ENCODE measurements around the gene FDX2.
"Not testable (repeated sequence)": the region's sequence is repeated elsewhere in the genome, so short reads cannot be mapped to it uniquely, and the experiment has no call there.

Gene FDX2

GRCh38 chr19:10283301-10284064, 32.3 kb downstream of the FDX2 start:
- DNase-seq: no peak

GRCh38 chr19:10282043-10282442, 33.8 kb downstream of the FDX2 start:
- not testable (repeated sequence) for DNase-seq

DNA sequence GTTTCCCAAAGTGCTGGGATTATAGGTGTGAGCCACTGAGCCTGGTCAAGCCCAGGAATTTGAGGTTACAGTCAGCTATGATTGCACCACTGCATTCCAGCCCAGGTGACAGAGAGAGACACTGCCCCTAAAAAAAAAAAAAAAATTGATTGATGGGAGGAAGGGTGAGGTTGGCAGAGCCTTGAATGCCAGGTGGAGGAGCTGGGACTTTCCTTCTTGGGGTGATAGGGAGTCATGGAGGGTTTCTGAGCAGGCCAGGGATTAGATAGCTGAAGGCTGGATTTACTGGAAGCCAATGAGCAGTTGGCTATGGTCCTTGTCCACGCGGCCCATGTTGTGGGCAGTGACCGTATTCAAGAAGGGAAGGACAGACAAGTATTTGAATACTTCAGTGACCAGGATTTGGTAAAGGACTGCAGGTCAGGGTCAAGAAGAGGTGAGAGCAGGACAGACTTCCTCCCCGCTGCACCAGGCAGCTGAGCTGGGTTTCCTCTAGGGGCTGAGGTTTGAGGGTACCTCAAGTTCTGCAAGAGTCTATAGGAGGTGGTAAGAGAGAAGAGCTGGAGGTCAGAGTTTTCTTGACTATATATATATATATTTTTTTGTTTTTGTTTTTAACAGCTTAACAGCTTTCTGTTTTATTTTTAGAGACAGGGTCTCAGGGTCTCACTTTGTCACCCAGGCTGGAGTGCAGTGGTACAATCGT, 35.9 kb downstream of the FDX2 start:
- no peak for DNase-seq

DNA sequence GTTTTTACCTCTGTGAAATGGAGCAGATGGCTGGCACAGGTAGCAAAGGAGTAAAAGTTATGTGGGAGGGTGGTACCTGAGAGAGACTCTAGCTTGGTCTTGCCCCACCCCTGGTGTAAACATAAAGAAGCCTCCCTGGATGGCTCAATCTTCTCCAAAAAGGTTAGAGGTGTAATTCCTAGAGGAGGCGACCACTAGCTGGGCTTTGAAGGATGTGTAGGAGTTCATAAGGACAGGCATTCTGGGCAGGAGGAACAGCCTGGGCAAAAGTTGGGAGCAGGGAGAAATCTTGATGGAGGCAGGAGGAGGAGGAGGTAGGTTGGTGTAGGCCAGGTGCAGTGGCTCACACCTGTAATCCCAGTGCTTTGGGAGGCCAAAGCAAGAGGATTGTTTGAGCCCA, 36.9 kb downstream of the FDX2 start:
- no peak for DNase-seq

GRCh38 chr19:10277795-10278589, 37.8 kb downstream of the FDX2 start:
- no peak for DNase-seq

DNA sequence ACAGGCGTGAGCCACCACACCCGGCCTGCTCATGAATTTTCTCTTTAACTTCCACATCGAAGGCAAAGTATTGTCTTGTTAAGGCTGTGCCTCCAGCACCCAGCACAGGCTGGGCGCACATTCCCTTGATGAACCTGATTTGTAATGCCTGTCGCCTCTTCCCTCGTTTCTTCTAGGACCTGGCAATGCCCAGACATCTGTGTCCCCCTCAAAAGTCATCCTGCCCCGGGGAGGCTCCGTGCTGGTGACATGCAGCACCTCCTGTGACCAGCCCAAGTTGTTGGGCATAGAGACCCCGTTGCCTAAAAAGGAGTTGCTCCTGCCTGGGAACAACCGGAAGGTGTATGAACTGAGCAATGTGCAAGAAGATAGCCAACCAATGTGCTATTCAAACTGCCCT, 41.2 kb downstream of the FDX2 start:
- DNase-seq: no peak

- DNase-seq: peak; percentile 77 to 80
Measured at GRCh38 chr19:10271543-10272086, 44.2 kb downstream of the FDX2 start.

DNA sequence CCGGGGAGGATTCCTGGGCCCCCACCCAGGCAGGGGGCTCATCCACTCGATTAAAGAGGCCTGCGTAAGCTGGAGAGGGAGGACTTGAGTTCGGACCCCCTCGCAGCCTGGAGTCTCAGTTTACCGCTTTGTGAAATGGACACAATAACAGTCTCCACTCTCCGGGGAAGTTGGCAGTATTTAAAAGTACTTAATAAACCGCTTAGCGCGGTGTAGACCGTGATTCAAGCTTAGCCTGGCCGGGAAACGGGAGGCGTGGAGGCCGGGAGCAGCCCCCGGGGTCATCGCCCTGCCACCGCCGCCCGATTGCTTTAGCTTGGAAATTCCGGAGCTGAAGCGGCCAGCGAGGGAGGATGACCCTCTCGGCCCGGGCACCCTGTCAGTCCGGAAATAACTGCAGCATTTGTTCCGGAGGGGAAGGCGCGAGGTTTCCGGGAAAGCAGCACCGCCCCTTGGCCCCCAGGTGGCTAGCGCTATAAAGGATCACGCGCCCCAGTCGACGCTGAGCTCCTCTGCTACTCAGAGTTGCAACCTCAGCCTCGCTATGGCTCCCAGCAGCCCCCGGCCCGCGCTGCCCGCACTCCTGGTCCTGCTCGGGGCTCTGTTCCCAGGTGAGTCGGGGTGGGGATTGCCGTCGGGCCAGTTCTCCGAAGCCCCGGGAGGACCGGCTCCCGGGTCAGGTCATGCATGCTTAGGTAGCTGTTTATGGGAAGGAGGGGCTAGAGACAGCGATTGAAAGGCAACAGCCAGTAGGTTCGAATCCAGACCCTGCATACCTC, 45.0 kb downstream of the FDX2 start, which contains the start of gene ICAM1:
ICAM1 (plus strand) TSS at position 505 of the 779 bp plus-strand sequence; CDS start at position 545, 40 bp downstream.
- DNase-seq: peak; percentile 91 to 92

- peak; percentile 87 to 90 for DNase-seq
Measured at GRCh38 chr19:10270180-10270615, 45.6 kb downstream of the FDX2 start.

DNA sequence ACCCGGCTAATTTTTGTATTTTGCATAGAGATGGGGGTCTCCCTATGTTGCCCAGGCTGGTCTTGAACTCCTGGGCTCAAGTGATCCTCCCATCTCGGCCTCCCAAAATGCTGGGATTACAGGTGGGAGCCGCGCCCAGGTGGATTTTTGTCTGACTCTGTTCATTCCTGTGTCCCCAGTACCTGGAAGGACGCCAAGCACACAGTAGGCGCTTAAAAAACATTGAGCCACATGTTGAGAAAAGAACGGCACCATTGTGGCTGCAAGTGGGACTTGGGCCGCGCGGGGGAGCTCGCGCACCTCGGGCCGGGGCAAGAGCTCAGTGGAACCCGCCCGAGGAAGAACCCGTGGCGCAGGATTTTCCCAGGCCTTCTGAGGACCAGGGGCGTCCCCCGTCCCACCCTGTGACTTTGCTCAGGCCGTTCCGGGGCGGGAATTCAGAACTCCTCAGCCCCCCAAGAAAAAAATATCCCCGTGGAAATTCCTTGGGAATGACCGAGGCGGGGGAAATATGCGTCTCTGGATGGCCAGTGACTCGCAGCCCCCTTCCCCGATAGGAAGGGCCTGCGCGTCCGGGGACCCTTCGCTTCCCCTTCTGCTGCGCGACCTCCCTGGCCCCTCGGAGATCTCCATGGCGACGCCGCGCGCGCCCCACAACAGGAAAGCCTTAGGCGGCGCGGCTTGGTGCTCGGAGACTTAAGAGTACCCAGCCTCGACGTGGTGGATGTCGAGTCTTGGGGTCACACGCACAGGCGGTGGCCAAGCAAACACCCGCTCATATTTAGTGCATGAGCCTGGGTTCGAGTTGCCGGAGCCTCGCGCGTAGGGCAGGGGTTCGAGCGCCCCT, 46.3 kb downstream of the FDX2 start:
- peak; percentile 88 to 91 for DNase-seq

- no peak for DNase-seq
Measured at GRCh38 chr19:10268071-10268470, 47.7 kb downstream of the FDX2 start.

- DNase-seq: no peak
Measured at GRCh38 chr19:10266706-10267105, 49.1 kb downstream of the FDX2 start.

GRCh38 chr19:10262771-10263170, 53.0 kb downstream of the FDX2 start:
- no peak for DNase-seq

DNA sequence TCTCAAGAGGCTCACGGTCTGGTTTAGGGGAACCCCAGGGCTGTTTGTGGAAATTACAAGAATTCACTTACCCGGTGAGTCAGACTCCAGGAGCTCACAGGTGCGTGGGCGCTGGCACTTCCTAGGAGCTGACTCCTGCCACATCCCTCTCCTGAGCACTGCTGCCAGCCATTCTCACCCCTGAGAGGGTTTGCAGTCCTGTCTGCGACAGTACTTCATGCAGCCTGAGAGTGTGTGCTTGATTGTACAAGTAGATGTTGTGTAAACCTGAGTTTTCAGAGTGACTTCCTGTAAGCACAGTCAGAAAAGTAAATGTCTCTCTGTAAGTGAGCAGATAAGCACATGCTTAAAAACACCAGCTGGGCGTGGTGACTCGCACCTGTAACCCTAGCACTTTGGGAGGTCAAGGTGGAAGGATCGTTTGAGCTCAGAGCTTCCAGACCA, 55.7 kb downstream of the FDX2 start:
- DNase-seq: no peak

All from CD4-positive, alpha-beta T cell treated with Interferon alpha-2 for 1 hour (primary cell).